HG03469 (cell line): Measurements from ENCODE around the gene IL12B.
"Not testable (repeated sequence)": the region's sequence is repeated elsewhere in the genome, so short reads cannot be mapped to it uniquely, and the experiment has no call there.

Experiments
- ATAC-seq: cut with Tn5 transposase; IDR thresholded peaks from one replicate; pipeline ENCODE4 v1.9.1; 2021; ENCODE audit warnings: mild to moderate bottlenecking, moderate library complexity, moderate number of reproducible peaks; ENCODE audit not compliant: unreplicated experiment

Gene IL12B

DNA sequence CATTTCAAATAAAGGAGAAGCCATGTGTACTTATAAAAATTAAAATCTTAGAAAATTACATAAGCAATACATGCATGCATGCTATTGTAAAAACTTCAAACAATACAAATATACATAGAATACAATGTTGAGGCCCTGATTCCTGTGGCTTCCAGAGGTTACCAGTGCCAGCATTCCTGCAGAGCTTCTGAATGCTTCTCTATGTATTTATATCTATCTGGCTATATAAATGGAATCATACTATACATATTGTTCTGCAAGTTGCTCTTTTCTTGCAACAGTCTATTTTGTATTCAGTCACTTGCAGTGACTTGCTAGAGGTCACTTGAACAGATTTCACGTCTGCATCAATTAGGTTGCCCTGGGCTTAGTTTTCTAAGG is 3.2 kb upstream of the IL12B start:
- no peak for ATAC-seq

DNA sequence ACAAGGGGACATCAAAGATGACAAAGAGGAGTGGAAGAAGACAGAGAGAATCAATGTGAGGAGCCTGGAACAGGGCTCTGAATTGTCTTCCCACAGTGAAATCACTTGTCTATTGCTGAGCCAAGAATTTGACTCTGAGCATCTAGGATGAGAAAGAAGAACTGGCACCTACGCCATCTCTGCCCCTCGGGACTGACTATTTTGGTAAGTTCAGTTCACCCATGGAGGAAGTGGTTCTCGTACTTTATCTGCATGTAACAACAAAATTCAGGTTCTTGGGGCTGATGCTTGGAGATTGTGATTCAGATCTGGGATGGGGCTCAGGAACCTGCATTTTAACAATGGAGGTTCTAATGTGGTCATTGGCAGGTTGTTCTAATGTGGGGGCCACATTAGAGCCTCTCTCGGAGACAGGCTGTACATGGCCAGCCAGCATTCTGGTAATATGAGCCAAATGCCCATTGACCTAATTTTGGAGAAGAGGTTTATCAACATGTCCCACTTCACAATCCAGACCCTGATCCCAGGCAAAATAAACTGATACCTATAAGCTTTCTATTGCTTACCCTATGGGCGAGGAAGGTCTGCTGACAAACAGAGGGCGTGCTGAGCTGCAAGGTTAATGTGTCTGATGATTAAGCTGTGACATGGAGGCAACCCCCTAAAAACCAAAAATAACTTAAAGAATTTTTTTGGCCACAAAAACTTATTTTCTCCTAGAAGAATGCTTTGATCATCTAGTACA is 2.7 kb upstream of the IL12B start:
- no peak for ATAC-seq

DNA sequence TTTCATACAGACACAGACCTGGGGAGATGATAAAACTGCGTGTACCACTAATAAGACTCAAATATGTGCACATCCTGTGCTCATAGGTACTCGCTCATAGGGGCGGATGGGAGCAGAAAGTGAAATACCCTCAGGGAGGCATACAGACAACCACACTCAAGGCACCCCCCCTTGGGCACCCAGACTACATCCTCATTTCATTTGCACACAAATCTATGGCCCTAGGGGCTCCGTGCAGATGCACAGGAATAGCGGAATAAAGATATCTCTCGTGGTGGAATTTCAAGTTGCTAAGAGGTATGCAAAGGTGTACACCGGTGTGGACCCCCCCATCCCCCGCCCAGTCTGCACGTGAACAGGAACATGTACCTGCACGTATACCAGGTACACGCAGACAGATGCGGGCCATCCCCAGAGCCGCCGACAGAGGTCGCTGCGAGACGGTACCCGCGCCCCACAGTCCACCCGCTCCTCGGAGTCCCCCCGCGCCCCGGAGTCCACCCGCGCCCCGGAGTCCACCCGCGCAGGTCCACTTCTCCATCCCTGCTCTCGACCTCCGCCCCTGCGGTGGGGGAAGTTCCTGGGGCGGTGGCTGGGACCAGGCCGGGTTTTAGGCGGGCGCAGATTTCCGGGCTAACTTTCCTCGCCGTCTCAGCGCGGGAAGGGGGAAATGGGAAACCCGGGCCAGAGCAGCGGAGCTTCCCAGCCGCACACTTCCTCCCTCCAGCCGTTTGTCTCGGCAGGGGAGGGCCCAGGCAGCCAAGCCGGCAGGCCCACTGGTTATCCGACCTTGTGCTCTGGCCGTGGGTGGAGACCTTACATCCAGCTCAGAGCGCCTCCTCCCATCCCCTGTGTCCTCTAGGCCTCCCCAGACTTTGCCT is 1.0 kb upstream of the IL12B start:
- ATAC-seq: no peak

DNA sequence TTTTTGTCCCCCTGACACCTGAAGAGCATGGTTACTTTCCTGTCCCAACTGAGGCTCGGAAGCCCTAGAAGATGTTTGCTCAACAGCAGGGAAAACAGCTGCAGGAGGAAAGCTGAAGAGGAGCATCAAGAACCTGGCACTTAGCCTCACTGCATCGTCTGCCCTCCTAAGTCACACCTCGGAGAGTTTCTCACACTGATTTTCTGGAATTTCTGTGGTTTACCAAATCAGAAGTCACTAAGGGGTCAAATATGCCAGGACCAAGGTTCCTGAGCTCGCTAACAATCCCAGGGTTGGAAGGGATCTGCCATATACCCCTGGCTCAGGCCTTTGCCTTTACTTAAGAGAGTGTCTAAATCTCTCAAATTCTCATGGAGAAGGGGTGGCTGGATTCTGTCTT is 5.3 kb downstream of the IL12B start:
- ATAC-seq: no peak

DNA sequence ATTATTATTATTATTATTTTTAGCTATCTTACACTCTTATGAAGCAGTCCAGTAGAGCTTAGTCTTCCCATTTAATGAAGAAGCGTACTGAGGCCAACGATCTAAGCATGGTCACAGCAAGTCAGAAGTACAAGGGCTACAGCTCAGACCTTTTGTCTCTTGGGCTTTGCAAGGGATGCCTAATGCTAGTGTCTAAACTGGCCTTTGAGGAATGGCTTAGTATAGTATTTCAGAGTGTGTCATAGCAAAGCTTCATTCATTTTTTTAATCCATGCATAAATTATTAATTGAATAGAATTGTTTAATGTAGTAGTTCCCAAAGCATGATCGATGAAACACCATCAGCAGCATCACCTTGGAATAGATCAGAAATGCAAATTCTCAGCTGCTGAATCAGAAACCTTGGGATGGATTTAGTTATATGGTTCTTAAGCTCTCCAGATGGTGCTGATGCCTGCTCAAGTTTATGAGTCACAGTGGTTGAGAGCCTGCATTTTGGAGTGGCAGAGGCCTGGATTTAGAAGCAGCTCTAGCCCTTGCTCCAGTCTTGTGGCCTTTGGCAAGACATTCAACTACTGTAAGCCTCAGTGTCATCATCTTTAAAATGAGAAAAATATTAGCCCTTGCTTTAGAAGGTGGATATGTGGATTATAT is 6.1 kb downstream of the IL12B start:
- no peak for ATAC-seq

DNA sequence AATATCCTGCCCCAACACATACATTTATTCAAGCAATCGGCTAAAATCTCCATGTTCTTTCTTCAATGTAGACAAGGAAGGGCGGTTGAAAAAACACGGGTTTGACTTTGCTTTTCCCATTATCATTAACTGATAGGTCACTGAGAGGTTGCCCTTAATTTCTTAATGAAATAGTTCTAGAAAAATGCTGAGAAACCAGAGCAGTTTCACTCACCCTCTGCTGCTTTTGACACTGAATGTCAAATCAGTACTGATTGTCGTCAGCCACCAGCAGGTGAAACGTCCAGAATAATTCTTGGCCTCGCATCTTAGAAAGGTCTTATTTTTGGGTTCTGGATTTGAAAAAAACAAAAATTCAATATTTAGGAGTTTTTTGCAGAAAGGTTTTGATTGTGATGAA is 8.1 kb downstream of the IL12B start:
- ATAC-seq: no peak

DNA sequence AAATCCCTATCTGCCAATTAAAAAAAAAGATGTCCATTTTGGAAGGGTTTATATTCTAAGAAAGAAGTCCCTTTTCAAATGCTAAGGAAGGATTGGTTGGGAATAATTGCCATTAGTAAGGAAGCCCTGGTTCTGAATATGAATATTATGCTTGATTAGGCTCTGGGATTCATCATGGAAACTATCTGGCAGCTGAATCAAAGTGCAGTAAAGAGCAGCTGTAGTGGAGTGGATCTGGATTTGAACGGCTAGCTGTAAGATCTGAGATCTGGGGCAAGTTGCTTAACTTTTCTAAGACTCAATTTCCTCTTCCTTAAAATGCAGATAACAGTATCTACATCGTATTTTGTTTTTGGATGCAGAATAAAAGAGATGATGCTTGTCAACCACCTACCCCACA is 10.5 kb downstream of the IL12B start:
- no peak for ATAC-seq

DNA sequence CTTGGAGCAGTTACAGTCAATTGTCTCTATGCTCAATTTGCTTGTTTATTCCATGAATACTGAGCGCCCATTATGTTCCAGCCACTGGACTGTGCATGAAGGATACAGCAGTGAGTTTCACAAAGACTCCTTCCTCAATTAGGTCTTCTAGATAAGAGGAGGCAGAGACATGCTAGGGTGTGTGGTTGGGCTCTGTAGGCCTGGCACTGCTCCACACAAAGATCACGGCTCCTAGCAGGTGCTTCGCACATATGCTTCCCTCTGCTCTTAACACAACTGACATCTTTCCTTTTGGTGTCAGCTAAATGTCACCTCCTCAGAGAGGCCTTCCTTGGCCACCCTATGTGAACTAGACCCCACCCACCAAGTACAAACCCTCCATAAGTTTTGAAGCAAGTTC is 10.9 kb downstream of the IL12B start:
- no peak for ATAC-seq

DNA sequence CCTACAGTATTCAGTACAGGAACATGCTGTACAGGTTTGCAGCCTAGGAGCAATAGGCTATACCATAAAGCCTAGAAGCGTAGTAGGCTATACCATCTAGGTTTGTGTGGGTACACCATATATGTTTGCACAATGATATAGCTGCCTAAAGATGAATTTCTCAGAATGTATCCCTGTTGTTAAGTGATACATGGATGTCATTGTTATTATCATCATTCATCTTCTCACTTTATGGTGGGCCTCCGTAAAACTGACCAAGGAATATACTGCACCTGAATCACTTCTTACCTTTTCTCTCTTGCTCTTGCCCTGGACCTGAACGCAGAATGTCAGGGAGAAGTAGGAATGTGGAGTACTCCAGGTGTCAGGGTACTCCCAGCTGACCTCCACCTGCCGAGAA is 11.8 kb downstream of the IL12B start:
- ATAC-seq: no peak

DNA sequence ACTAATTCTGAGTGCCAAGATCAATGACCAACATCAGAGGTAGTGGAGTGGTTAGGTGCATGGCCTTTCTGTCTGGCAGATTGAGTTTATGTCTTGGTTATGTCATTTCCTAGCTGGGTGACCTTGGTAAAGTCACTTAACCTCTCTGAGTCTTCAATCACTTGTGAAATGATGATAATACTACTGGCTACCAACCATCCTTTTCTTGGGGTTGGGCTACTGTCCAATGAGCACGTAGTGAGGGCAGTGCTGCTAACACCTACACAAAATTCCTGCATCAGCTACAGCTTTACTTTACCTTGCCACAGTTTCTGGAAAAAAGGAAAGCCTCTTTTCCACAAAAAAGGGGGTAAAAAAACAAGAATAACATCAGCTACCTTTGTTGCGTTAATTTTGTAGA is 12.4 kb downstream of the IL12B start:
- no peak for ATAC-seq

DNA sequence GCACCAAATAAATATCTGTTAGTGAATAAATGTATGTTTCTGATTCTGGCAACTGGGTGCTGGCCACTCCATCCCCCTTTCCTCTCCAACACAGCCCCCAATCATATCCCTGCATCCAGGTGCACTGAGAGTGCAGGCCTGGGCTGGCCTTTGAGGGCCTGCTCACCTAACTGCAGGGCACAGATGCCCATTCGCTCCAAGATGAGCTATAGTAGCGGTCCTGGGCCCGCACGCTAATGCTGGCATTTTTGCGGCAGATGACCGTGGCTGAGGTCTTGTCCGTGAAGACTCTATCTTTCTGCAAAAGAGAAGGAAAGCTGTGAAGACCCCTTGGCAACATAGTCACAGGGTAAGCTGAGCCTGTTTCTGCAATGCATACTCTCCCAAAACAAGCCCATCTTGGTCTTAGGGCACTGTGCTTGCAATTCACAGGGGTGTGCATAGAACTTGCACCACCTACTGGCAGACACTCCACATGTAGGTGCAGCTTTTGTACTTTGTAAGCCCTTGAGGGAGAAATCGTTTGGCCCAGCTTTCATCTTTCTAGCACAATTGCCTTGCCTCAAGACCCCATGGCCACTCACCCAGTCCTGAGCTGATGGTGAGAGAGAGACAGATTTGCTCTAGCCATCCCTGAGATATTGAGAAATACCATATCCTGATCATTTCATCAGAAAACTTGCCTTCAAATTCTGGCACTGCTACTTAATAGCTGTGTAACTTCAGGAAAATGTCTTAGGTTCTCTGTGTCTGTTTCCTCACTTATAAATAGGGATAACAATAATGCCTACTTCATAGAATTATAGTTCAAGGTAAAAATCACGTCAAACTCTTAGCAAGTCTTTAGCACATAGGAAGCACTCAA is 13.5 kb downstream of the IL12B start:
- no peak for ATAC-seq

DNA sequence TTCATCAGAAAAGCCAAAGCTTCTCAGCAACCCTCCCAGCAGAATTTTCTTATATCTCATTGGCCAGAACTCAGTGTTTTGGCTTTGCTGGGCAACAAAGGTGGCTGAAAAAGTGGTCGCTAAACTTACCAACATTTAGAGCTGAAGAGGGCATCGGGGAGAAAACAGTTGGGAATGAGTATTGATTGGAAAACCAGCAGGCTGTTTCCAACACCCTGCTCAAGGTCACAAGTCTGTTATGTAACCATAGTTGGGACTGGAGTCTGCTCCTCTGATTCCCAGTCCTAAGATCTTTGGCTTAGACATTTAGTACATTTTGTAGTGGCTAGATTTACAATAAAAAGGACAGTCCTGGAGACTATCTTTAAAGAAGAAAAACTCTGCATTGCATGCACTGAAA is 17.1 kb downstream of the IL12B start:
- no peak for ATAC-seq

DNA sequence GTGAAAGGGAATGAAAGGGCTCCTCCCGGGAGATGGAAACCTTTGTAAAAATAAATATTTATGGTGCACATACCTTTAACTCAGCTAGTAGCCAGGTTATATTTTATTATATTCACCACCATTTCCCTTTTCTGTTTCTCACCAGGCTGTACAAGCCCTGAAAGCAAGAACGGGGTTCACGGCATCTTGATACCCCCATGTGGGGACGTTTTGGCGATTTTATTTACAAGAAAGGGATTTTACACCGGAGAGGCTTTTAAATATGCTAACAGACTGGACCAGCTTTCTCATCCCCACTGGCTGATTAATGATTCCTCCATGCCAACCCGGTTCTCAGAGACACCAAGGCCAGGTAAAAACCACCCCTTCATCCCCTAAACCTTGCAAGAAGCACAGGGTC is 19.2 kb downstream of the IL12B start:
- ATAC-seq: no peak

DNA sequence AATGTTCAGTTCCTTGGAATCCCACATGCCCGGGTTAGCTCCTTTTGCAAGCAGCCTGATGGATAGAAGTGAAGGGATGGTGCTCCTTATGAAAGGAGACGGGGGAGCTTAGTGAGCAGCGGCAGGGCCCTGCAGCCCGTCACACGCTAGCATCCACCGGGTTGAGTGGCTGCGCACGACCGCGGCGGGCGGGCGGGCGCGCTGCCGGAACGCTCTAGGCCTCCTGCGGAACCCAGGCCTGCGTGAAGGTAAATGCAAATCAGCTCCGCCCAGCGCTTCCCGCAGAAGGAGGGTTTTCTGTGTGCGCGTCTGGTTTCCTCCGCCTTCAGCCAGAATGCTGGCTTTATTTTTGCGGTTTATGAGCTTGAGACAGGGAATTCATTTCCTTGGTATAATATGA is 19.8 kb downstream of the IL12B start:
- no peak for ATAC-seq

DNA sequence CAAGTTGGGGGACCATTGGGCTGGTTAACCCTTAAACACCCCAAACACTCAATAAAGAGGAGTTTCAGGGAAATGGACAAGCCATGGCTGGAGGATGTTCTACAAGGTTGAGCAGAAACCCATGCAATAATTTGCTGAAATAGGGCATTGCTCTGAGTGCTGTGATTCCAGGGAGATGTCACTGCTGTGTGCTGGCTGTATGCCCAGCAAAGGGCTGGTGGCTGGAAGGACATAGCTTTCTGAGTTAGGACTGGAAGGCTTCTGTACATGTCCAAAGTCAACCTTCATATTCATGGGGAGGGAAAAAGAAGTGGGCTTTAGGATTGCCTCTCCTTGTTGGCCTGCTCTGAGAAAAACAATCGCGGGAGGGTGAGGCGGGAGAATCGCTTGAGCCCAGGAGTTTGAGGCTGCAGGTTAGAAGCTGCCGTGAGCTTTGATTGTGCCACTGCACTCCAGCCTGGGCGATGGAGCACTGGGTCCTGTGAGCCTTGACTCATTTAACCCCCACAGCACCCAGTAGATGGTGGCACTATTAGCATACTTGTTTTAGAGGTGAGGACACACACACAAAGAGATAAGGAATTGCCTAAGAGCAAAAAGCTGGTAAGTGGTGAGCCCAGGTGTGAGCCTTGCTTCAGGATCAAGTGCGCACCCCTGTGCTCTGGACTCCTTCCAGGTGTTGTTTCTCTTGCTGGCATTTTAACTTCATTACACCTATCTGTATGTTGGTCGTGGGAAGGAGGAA is 20.4 kb downstream of the IL12B start:
- no peak for ATAC-seq

DNA sequence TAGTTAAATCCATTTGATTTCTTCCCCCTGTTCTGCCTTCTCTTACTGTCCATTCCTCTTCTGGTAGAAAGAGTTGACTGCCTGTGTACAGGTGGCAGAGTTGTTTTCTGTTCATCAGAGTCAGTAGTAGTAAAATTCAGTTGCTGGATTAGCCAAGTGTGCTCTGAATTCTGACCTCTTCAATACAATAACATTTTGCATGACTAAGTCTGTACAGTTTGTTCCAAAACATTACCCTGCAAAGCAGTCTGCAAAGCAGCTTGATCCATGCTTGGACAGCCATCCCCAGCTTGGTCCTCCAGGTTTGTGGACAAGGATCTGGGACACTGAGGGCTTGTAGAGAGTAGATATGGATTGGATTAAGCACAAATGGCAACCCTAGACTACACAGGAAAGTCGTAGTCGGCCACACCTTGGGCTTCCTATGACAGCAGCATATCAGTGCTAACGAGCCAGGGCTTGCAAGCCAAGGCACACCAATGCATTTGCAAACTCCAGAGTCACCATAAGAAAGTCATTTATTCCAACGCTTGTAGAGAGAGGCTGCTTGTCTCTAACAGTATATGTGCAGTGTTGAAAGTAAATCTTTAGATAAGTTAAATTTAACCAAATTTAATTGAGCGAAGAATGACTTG is 25.2 kb downstream of the IL12B start:
- ATAC-seq: no peak

DNA sequence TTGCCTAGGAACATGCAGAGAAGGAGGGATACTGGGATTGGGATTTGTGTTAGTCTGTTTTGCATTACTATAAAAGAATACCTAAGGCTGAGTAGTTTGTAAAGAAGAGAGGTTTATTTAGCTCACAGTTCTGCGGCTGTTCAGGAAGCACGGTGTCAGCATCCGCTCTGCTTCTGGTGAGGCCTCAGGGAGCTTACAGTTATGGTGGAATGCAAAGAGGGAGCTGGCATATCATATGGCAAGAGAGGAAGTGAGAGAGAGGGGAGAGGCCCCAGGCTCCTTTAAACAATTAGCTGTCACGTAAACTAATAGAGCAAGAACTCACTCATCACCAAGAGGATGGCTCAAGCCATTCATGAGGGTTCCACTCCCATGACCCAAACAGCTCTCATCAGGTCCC is 27.0 kb downstream of the IL12B start:
- ATAC-seq: no peak

DNA sequence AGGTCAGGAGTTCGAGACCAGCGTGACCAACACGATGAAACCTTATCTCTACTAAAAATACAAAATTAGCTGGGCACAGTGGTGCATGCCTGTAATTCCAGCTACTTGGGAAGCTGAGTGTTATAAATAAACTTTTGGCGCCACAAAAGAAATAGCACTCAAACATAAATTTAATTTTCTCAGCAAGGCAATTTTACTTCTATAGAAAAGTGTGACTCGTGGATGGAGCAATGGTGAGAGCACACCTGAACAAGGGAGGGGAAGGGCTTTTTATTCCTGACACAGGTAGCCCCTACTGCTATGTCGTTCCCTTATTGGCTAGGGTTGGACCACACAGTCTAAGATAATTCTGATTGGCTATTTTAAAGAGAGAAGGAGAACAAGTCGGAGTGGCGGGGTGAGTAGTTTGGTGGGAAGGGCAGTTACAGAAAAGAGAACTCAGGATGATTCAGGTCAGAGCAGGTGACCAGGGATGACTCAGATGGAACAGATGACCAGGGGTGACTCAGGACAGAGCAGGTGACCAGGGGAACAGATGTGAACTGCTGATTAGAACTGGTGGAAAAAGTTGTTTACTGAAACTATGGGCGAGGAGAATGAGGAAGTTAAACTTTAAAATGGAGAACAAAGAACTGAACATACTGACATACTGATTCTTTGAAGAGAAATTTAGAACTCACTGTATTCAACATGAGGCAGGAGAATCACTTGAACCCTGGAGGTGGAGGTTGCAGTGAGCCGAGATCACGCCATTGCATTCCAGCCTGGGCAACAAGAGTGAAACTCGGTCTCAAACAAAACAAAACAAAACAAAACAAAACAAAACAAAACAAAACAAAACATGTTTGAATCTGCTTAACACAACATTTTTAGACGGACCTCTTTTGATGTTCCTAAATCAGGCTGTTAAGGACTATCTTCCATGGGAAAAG is 28.1 kb downstream of the IL12B start:
- not testable (repeated sequence) for ATAC-seq

DNA sequence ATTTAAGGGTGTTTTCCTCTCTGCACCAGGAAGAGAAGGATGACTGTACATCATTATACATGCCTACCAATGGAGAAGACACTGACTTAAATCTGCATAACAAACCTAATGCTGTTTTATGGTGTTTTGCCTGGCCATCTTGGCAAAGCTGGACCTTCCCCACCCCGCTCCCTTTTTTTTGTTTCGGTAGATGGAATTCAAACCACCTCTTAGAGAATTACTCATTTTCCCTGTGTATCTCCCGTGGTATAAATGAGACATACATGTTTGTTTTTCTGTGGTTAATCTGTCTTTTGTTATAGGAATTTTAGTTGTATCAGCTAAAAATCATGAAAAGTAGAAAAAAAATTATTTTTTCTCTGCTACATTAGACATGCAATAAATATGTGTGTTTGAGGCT is 28.8 kb downstream of the IL12B start:
- ATAC-seq: no peak
